KMS-11 (cell line): ENCODE data around the gene CPVL.

Experiments
- H2AFZ ChIP-seq: fragments of 200-600 bp; sonication (generic); 2 replicates; pipeline ENCODE4 v1.6.1; 2016; ENCODE audit warnings: antibody characterized with exemption, mixed run types, low read depth
- H3K27ac ChIP-seq: fragments of 200-600 bp; sonication (generic); 2 replicates; pipeline ENCODE4 v1.6.1; 2016; ENCODE audit warnings: mild to moderate bottlenecking, mixed run types
- H3K27me3 ChIP-seq: fragments of 200-600 bp; sonication (generic); 2 replicates; pipeline ENCODE4 v1.6.1; 2017; ENCODE audit warnings: mild to moderate bottlenecking, low read depth, mixed run types, moderate library complexity; ENCODE audit not compliant: insufficient read depth
- H3K36me3 ChIP-seq: fragments of 200-600 bp; sonication (generic); 2 replicates; pipeline ENCODE4 v1.6.1; 2017; ENCODE audit warnings: mild to moderate bottlenecking, mixed run types; ENCODE audit not compliant: insufficient read depth
- H3K4me1 ChIP-seq: fragments of 200-600 bp; sonication (generic); 2 replicates; pipeline ENCODE4 v1.6.1; 2016; ENCODE audit warnings: mild to moderate bottlenecking, low read depth, mixed run types; ENCODE audit not compliant: poor library complexity, severe bottlenecking
- H3K4me2 ChIP-seq: fragments of 200-600 bp; sonication (generic); 2 replicates; pipeline ENCODE4 v1.7.0; 2016; ENCODE audit warnings: mild to moderate bottlenecking, mixed run types
- H3K4me3 ChIP-seq: fragments of 200-600 bp; sonication (generic); IDR thresholded peaks from 2 replicates; pipeline ENCODE4 v1.6.1; 2017; ENCODE audit warnings: low read depth, low read length, mixed read lengths; ENCODE audit not compliant: insufficient read depth
- H3K79me2 ChIP-seq: fragments of 200-600 bp; sonication (generic); 2 replicates; pipeline ENCODE4 v1.6.1; 2016; ENCODE audit warnings: low read depth, mixed run types; ENCODE audit not compliant: insufficient read depth
- H3K9ac ChIP-seq: fragments of 200-600 bp; sonication (generic); 2 replicates; pipeline ENCODE4 v1.6.1; 2016; ENCODE audit warnings: mild to moderate bottlenecking, mixed run types
- H4K20me1 ChIP-seq: fragments of 200-600 bp; sonication (generic); 2 replicates; pipeline ENCODE4 v1.6.1; 2016; ENCODE audit warnings: mild to moderate bottlenecking, mixed run types; ENCODE audit not compliant: insufficient read depth
- CTCF ChIP-seq: fragments of 200-600 bp; sonication (generic); conservative IDR thresholded peaks from 2 replicates; pipeline ENCODE4 v1.6.1; 2017; ENCODE audit warnings: low read depth, mild to moderate bottlenecking, antibody characterized with exemption, low read length, moderate library complexity, mixed read lengths

CPVL gene

GRCh38 chr7:29173458-29173857 is 27.1 kb upstream of the CPVL start:
- Histone ChIP-seq H3K27me3 (no peaks in the 10 kb centered on the region), H3K4me3 (no peak overlapping the region), H2AFZ (no peak overlapping the region)

GRCh38 chr7:29170781-29171180 is 24.4 kb upstream of the CPVL start:
- Histone ChIP-seq H3K9ac (no peak overlapping the region), H3K4me2 (no peak overlapping the region), H3K79me2 (no peaks in the 10 kb centered on the region), H3K4me1 (no peaks in the 10 kb centered on the region), H3K4me3 (no peak overlapping the region), H2AFZ (no peak overlapping the region), H4K20me1 (no peaks in the 10 kb centered on the region), H3K27ac (no peak overlapping the region), H3K36me3 (no peaks in the 10 kb centered on the region), H3K27me3 (no peaks in the 10 kb centered on the region)
- no peak for TF ChIP-seq CTCF

More at GRCh38 chr7:29173458-29173857, 27.1 kb upstream of the CPVL start:
- H3K36me3 ChIP-seq = no peaks in the 10 kb centered on the region
- no peak overlapping the region for H3K4me2 ChIP-seq
- no peaks in the 10 kb centered on the region for H3K4me1 ChIP-seq
- no peaks in the 10 kb centered on the region for H3K79me2 ChIP-seq
- no peak overlapping the region for H3K9ac ChIP-seq
- no peak overlapping the region for H3K27ac ChIP-seq
- H4K20me1 ChIP-seq = no peaks in the 10 kb centered on the region
- no peak for TF ChIP-seq CTCF

GRCh38 chr7:29167721-29168120 is 21.4 kb upstream of the CPVL start:
- no peaks in the 10 kb centered on the region for H3K27me3 ChIP-seq
- no peaks in the 10 kb centered on the region for H4K20me1 ChIP-seq
- H2AFZ ChIP-seq = no peak overlapping the region
- no peaks in the 10 kb centered on the region for H3K4me1 ChIP-seq
- no peak overlapping the region for H3K27ac ChIP-seq
- no peak overlapping the region for H3K9ac ChIP-seq
- H3K79me2 ChIP-seq = no peaks in the 10 kb centered on the region
- H3K36me3 ChIP-seq = no peaks in the 10 kb centered on the region
- H3K4me2 ChIP-seq = no peak overlapping the region
- TF ChIP-seq CTCF = no peak
- H3K4me3 ChIP-seq = no peak overlapping the region

GRCh38 chr7:29163854-29164253 is 17.5 kb upstream of the CPVL start:
- H3K27ac ChIP-seq = no peak overlapping the region
- TF ChIP-seq CTCF = no peak
- no peak overlapping the region for H2AFZ ChIP-seq

More at GRCh38 chr7:29163854-29164253, 17.5 kb upstream of the CPVL start:
- H3K4me3 ChIP-seq = no peak overlapping the region
- H3K27me3 ChIP-seq = no peaks in the 10 kb centered on the region
- no peaks in the 10 kb centered on the region for H3K79me2 ChIP-seq
- H3K9ac ChIP-seq = no peak overlapping the region
- no peaks in the 10 kb centered on the region for H3K4me1 ChIP-seq
- H3K36me3 ChIP-seq = no peaks in the 10 kb centered on the region
- H3K4me2 ChIP-seq = no peak overlapping the region
- H4K20me1 ChIP-seq = no peaks in the 10 kb centered on the region
